GM21423 (cell line): ENCODE results near the gene FEM1B.

ENCODE experiments used
- ATAC-seq: cut with Tn5 transposase; IDR thresholded peaks from one replicate; pipeline ENCODE4 v1.9.1; 2021; ENCODE audit warnings: mild to moderate bottlenecking, moderate library complexity; ENCODE audit not compliant: unreplicated experiment

Gene FEM1B

DNA sequence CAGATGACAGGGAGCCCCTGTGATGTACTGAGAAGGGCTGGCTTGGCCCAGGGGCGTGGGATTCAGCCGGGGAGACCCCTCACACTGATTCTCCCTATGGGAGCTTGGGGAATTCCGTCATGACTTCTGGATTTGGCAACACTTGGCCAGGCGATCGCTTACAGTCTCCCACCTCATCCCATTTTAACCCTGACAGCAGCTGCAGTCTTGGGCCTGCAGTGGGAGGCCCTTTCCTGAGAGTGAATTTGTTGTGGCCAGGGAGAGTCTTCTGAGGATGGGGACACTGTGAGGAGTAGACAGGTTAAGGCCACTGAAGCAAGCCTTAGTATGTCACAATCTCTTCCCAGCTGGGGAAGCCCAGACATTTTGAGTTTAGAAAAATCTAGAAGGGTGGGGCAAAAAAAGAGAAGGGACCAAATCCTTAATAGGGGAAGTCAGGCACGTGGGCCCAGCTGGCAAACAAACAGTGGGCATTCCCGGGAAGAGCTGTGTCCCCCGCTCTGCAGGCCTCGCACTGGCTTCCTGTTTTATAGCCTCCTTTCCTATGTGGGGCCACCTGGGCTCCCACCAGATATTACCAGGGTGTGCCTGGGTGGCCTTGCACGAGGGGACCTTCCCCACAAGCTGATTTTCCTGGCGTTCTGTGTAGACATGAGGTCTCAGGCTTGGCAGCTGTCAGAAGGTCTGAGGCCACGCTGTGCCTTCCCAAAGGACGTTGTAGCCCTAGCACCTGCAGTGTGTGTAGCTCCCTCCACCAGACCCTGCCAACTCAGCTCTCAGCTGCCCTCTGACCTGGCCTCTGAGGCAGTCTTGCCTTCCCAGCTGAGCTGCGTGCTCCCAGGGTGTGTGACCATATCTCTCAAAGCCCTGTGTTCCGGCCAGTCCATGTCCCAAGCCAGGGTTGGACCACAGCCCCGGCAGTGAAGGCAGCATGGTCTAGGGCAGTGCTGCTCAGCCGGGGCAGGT is 64.5 kb downstream of the FEM1B start:
- ATAC-seq = no peak

DNA sequence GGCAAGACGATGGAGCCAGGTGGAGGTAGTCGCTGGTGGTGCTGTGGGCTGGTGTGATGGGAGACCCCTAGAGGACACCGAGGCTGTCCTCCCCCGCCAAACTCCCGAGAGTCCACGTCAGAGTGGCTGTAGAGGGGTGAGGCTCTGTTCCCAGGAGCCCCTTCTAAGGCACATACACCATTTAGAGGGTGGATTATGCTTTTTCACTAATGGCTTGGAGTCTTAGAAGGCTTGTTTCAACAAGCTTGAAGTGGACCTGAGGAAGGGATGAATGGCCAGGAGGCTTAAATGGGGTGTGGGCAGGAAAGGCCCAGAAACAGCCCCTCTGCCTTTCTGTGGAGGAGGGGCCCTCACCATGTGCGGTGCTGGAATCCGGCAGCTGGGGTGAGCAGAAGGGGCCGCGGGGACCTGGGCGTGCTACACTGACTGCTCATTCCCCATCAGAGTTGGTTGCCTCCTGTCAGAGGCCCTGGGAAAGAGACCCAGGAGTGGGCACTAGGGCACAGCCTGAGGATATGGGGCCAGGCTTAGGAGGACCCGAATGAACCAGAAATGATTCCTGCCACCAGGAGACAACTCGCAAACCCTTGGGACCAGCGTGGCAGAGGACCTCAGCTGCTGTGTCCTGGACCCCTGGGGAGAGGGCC is 66.2 kb downstream of the FEM1B start:
- ATAC-seq = no peak

DNA sequence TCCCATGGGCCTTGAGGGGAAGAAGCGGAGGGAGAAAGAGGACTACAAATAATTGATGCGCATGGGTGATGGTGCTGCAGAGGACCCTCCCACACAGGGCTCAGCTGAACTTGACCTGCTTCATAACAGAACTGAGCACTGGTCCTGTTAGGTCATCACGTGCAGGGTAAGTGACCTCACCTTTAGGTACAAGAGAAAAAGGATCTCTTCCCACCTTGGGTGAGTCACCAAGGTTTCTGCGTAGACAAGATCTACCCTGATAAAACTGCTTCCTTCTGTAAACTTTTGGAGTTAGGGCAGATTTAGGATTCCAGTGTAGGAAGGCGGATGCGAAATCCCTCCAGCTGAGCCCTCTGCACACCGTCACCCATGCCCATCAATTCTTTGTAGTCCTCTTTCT is 67.1 kb downstream of the FEM1B start:
- ATAC-seq = no peak
